ENCODE measurements around the gene CELF1.

CELF1 gene

GRCh38 chr11:47489395-47489755 lies 63.6 kb downstream of the CELF1 start:
- Histone ChIP-seq H3K36me3 (peaks cover 52% of the 10 kb centered on the region), H3K4me3 (ENCODE audit: low read depth in 1 of 2, low read length in 1 of 2) (no peak overlapping the region), H3K27ac (peak overlapping the region; percentile 4), H3K9me3 (no peaks in the 10 kb centered on the region), H3K4me1 (ENCODE audit: control insufficient read depth in 1 of 2, insufficient read depth in 1 of 2, low read depth in 1 of 2, low read length in 1 of 2) (no peaks in the 10 kb centered on the region), H3K27me3 (no peaks in the 10 kb centered on the region)
- TF ChIP-seq CTCF (IDR thresholded peaks at IDR 0.05) = no peak

GRCh38 chr11:47488674-47489394 lies 64.1 kb downstream of the CELF1 start:
- no peak overlapping the region for H3K4me3 ChIP-seq (ENCODE audit: low read depth in 1 of 2, low read length in 1 of 2)
- H3K36me3 ChIP-seq = peaks cover 57% of the 10 kb centered on the region
- TF ChIP-seq CTCF (IDR thresholded peaks at IDR 0.05) = no peak
- no peaks in the 10 kb centered on the region for H3K4me1 ChIP-seq (ENCODE audit: control insufficient read depth in 1 of 2, insufficient read depth in 1 of 2, low read depth in 1 of 2, low read length in 1 of 2)
- no peaks in the 10 kb centered on the region for H3K27me3 ChIP-seq
- H3K9me3 ChIP-seq = no peaks in the 10 kb centered on the region
- peak overlapping the region; percentile 4 for H3K27ac ChIP-seq

- no peaks in the 10 kb centered on the region for H3K27me3 ChIP-seq
- no peak for TF ChIP-seq CTCF (IDR thresholded peaks at IDR 0.05)
- no peaks in the 10 kb centered on the region for H3K4me1 ChIP-seq (ENCODE audit: control insufficient read depth in 1 of 2, insufficient read depth in 1 of 2, low read depth in 1 of 2, low read length in 1 of 2)
- peak overlapping the region; percentile 34 for H3K27ac ChIP-seq
- H3K9me3 ChIP-seq = no peaks in the 10 kb centered on the region
- H3K36me3 ChIP-seq = peaks cover 64% of the 10 kb centered on the region
- H3K4me3 ChIP-seq (ENCODE audit: low read depth in 1 of 2, low read length in 1 of 2) = no peak overlapping the region
Observed at GRCh38 chr11:47488111-47488510, 64.8 kb downstream of the CELF1 start.

GRCh38 chr11:47487421-47487820 lies 65.5 kb downstream of the CELF1 start:
- no peak for TF ChIP-seq CTCF (IDR thresholded peaks at IDR 0.05)
- H3K27ac ChIP-seq = no peak overlapping the region

GRCh38 chr11:47485107-47485506 lies 67.8 kb downstream of the CELF1 start:
- TF ChIP-seq CTCF (IDR thresholded peaks at IDR 0.05) = no peak
- no peak overlapping the region for H3K4me3 ChIP-seq (ENCODE audit: low read depth in 1 of 2, low read length in 1 of 2)
- H3K4me1 ChIP-seq (ENCODE audit: control insufficient read depth in 1 of 2, insufficient read depth in 1 of 2, low read depth in 1 of 2, low read length in 1 of 2) = no peaks in the 10 kb centered on the region
- no peaks in the 10 kb centered on the region for H3K9me3 ChIP-seq
- H3K36me3 ChIP-seq = peaks cover 86% of the 10 kb centered on the region
- H3K27ac ChIP-seq = peak overlapping the region; percentile 52
- no peaks in the 10 kb centered on the region for H3K27me3 ChIP-seq

More at GRCh38 chr11:47487421-47487820, 65.5 kb downstream of the CELF1 start:
- Histone ChIP-seq H3K4me3 (ENCODE audit: low read depth in 1 of 2, low read length in 1 of 2) (no peak overlapping the region), H3K4me1 (ENCODE audit: control insufficient read depth in 1 of 2, insufficient read depth in 1 of 2, low read depth in 1 of 2, low read length in 1 of 2) (no peaks in the 10 kb centered on the region), H3K36me3 (peaks cover 68% of the 10 kb centered on the region), H3K9me3 (no peaks in the 10 kb centered on the region), H3K27me3 (no peaks in the 10 kb centered on the region)
